Measurements from ENCODE around the gene SOCS2.

DNA sequence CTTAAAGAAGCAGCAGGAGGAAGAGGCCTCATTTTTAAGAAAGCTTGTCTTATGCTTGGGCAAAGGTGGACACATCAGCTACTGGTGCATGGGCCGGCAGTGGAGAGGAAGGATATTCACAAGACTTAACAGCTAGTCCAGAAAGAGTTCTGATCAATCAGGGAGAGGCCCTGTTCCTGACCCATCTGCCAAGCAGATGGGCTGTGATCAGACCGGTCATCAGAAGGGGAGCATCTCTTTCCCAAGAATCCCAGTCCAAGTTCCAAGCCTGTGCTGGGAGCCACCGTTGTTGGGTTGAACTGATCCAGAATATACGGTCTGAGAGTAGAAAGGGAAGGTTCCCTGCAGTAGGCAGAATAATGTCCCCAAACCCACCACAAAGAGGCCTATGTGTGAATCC is 32.7 kb upstream of the SOCS2 start:
- TF ChIP-seq, protein P1, sequence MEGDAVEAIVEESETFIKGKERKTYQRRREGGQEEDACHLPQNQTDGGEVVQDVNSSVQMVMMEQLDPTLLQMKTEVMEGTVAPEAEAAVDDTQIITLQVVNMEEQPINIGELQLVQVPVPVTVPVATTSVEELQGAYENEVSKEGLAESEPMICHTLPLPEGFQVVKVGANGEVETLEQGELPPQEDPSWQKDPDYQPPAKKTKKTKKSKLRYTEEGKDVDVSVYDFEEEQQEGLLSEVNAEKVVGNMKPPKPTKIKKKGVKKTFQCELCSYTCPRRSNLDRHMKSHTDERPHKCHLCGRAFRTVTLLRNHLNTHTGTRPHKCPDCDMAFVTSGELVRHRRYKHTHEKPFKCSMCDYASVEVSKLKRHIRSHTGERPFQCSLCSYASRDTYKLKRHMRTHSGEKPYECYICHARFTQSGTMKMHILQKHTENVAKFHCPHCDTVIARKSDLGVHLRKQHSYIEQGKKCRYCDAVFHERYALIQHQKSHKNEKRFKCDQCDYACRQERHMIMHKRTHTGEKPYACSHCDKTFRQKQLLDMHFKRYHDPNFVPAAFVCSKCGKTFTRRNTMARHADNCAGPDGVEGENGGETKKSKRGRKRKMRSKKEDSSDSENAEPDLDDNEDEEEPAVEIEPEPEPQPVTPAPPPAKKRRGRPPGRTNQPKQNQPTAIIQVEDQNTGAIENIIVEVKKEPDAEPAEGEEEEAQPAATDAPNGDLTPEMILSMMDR (IDR thresholded peaks at IDR 0.05): no peak
- TF ChIP-seq POLR2AphosphoS5 (IDR thresholded peaks at IDR 0.05): no peak
